SK-N-SH (cell line): ENCODE data around the gene ZNF750.

ENCODE experiments used
- EP300 ChIP-seq, 2 experiments: IDR thresholded peaks; 2 replicates each; pipeline versions ENCODE4 v1.4.0 to v1.6.1; 2012; ENCODE audit warnings: borderline replicate concordance in 1 of 2, low read depth in 1 of 2, low read length in 1 of 2
- POLR2AphosphoS5 ChIP-seq: IDR thresholded peaks from 2 replicates; pipeline ENCODE4 v1.6.1; 2012; ENCODE audit warnings: low read depth, low read length
- RCOR1 ChIP-seq: fragments of 150-350 bp; IDR thresholded peaks from 2 replicates; pipeline ENCODE4 v1.6.1; 2017; ENCODE audit warnings: antibody characterized with exemption, low read length
- TF ChIP-seq, protein P1 (sequence below): fragments of 200-600 bp; sonication (generic); IDR thresholded peaks from 2 replicates; pipeline ENCODE4 v1.6.1; 2017; ENCODE audit warnings: antibody characterized with exemption, mild to moderate bottlenecking, moderate library complexity

GRCh38 chr17:82838386-82839063, 1.3 kb downstream of the ZNF750 start:
- TF ChIP-seq POLR2AphosphoS5, result no peak
- TF ChIP-seq EP300 (IDR thresholded peaks at IDR 0.05; ENCODE audit: borderline replicate concordance in 1 of 2, low read depth in 1 of 2, low read length in 1 of 2), result no peak
- TF ChIP-seq, protein P1, sequence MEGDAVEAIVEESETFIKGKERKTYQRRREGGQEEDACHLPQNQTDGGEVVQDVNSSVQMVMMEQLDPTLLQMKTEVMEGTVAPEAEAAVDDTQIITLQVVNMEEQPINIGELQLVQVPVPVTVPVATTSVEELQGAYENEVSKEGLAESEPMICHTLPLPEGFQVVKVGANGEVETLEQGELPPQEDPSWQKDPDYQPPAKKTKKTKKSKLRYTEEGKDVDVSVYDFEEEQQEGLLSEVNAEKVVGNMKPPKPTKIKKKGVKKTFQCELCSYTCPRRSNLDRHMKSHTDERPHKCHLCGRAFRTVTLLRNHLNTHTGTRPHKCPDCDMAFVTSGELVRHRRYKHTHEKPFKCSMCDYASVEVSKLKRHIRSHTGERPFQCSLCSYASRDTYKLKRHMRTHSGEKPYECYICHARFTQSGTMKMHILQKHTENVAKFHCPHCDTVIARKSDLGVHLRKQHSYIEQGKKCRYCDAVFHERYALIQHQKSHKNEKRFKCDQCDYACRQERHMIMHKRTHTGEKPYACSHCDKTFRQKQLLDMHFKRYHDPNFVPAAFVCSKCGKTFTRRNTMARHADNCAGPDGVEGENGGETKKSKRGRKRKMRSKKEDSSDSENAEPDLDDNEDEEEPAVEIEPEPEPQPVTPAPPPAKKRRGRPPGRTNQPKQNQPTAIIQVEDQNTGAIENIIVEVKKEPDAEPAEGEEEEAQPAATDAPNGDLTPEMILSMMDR, result no peak
- TF ChIP-seq RCOR1, result no peak
